Measurements from ENCODE around the gene SLC46A3.
A peak's percentile ranks its signal among the peaks of the same experiment; 100 is the strongest.
"Not testable (repeated sequence)": the region's sequence is repeated elsewhere in the genome, so short reads cannot be mapped to it uniquely, and the experiment has no call there.

The SLC46A3 gene

GRCh38 chr13:28730762-28731161 lies 12.0 kb upstream of the SLC46A3 start:
- DNase-seq, result no peak

GRCh38 chr13:28729541-28729940 lies 10.8 kb upstream of the SLC46A3 start:
- DNase-seq, result no peak

GRCh38 chr13:28728642-28729041 lies 9.9 kb upstream of the SLC46A3 start:
- DNase-seq, result no peak

GRCh38 chr13:28725046-28725610 lies 6.4 kb upstream of the SLC46A3 start:
- DNase-seq, result no peak

GRCh38 chr13:28723806-28724205 lies 5.0 kb upstream of the SLC46A3 start:
- no peak for DNase-seq

- DNase-seq, result no peak
Observed at GRCh38 chr13:28719227-28720055, 671 bp upstream of the SLC46A3 start.

- DNase-seq, result no peak
Observed at GRCh38 chr13:28718196-28718542, 601 bp downstream of the SLC46A3 start.

- no peak for DNase-seq
Observed at GRCh38 chr13:28717170-28717569, 1.6 kb downstream of the SLC46A3 start.

- DNase-seq, result no peak
Observed at GRCh38 chr13:28716511-28716910, 2.3 kb downstream of the SLC46A3 start.

GRCh38 chr13:28714651-28715050 lies 4.1 kb downstream of the SLC46A3 start:
- no peak for DNase-seq

- no peak for DNase-seq
Observed at GRCh38 chr13:28710161-28710560, 8.6 kb downstream of the SLC46A3 start.

- DNase-seq, result peak; percentile 17
Observed at GRCh38 chr13:28707629-28708427, 10.9 kb downstream of the SLC46A3 start.

GRCh38 chr13:28705461-28706083 lies 13.2 kb downstream of the SLC46A3 start:
- no peak for DNase-seq

- DNase-seq, result no peak
Observed at GRCh38 chr13:28704919-28705318, 13.9 kb downstream of the SLC46A3 start.

GRCh38 chr13:28704282-28704681 lies 14.5 kb downstream of the SLC46A3 start:
- no peak for DNase-seq

GRCh38 chr13:28699246-28699645 lies 19.5 kb downstream of the SLC46A3 start:
- DNase-seq, result no peak

- DNase-seq, result no peak
Observed at GRCh38 chr13:28697441-28697840, 21.3 kb downstream of the SLC46A3 start.

- DNase-seq, result not testable (repeated sequence)
Observed at GRCh38 chr13:28693605-28694491, 24.9 kb downstream of the SLC46A3 start.

- DNase-seq, result no peak
Observed at GRCh38 chr13:28685892-28686291, 32.9 kb downstream of the SLC46A3 start.

- no peak for DNase-seq
Observed at GRCh38 chr13:28685114-28685513, 33.7 kb downstream of the SLC46A3 start.

GRCh38 chr13:28684257-28684656 lies 34.5 kb downstream of the SLC46A3 start:
- no peak for DNase-seq

GRCh38 chr13:28683169-28683568 lies 35.6 kb downstream of the SLC46A3 start:
- not testable (repeated sequence) for DNase-seq

Data from activated CD4-positive, alpha-beta T cell treated with anti-CD3 and anti-CD28 coated beads for 48 hours (primary cell).